Neural progenitor cell (in vitro differentiated cells): ENCODE results near the gene LPCAT3.

Source experiments
- CTCF ChIP-seq: fragments of 200-600 bp; sonication (generic); IDR thresholded peaks from 2 replicates; pipeline ENCODE4 v1.5.1; 2017; ENCODE audit warnings: antibody characterized with exemption, mild to moderate bottlenecking
- EZH2 ChIP-seq: fragments of 200-600 bp; sonication (generic); IDR thresholded peaks from 2 replicates; pipeline ENCODE4 v1.6.1; 2017; ENCODE audit warnings: antibody characterized with exemption, mild to moderate bottlenecking, moderate library complexity

DNA sequence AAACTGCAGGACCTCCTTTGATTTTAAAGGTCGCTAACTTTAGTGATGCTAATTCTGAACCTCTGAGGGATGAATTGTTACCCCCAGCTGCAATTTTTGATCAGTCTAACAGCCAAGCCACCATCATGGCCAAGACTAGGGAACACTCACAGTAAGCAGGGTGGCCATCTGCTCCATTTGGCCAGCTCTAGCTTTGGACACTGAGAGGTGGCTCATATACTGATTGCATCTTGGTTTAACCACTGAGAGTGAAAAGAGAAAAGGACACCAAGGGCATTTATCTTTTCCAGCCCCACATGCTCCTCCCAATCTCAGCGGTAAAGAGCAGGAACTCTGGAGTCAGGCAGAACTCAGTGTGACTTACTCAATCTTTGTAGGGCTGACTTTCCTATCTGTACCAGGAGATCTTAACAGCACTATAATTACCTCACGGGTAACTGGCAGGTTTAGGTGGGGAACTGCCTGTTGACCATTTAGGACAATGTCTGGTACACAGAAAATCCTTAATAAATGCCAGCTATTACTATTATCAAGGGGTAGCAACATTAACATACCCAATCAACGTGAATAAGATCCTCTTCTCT is 6.2 kb downstream of the LPCAT3 start:
- TF ChIP-seq CTCF (no peak), EZH2 (no peak)
